Left renal cortex interstitium (tissue), 4 donors: ENCODE results near the gene TMPRSS13. TPM values are rescaled to one million over a fixed set of nuclear protein-coding genes. Genes with fewer than 3 reads are reported as not detected.

Source experiments
- DNase-seq, 4 donors: peaks; one replicate each; pipeline ENCODE4 v3.0.0-alpha.2; 2013; ENCODE audit warnings: low read depth in 4 of 4, low spot score in 2 of 4, missing footprints in 1 of 4
- polyA plus RNA-seq, 4 donors: library from polyadenylated mRNA; unstranded; fragments of 120-200 nt; gene quantifications; one replicate each; pipeline ENCODE4 v1.2.1, GENCODE V29; 2013; ENCODE audit not compliant: insufficient read length in 4 of 4

The TMPRSS13 gene
- polyA plus RNA-seq, 4 donors = 0.56 to 0.81 (median 0.74) TPM

DNA sequence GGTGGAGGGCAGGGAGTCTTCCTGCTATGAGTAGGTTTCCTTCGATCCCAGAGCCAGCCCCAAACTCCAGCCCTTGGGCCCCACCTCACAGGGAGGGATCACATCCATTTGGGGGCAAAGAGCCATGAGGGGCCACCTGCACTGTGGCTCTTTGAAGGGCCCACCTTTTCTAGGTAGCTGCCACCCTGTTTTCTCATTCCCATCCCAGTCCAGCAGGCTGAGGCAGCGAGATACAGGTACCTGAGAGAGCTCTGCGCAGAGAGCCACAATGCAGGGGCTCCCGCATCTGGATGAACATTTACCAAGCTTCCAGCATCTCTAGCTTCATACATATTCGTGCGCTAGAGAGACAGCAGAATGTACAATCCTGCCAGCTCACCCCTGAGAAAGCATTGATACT, 69.1 kb downstream of the TMPRSS13 start:
- DNase-seq = no peak

- no peak for DNase-seq
Measured at GRCh38 chr11:117859488-117860112, 69.6 kb downstream of the TMPRSS13 start.

- no peak for DNase-seq
Measured at GRCh38 chr11:117859061-117859460, 70.1 kb downstream of the TMPRSS13 start.

DNA sequence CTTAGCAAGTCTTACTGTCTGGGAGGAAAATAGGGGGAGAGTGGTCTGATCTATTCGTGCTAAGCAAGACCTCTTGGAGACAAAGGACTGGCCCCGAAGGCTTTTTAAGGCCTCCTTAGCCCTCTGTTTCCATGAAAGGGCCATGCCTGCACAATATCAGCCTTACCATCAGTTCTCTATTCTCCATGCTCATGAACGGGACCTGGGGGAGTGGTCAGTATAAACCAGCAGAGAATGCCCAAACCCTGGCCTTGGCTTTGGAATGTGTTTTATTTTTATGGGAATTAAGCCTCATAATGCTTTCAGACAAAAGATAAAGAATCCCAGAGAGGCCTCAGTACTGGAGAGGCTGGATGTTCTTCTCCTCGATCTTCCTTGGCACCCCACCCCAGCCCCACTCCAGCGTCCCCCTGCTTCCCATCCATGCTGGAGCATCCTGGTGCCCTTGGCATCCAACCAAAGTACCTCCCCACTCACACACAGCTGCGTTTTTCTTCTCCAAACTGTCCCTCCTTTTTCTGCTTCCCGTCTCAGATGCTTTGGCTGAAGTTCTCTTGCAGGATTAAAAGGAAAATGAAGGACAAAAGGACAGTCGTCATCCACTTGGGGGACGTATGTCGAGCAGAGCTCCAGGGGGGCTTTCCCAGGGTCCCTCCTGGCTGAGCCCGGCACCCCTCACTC, 71.3 kb downstream of the TMPRSS13 start:
- DNase-seq = no peak

GRCh38 chr11:117855912-117856651, 73.1 kb downstream of the TMPRSS13 start:
- DNase-seq = no peak

DNA sequence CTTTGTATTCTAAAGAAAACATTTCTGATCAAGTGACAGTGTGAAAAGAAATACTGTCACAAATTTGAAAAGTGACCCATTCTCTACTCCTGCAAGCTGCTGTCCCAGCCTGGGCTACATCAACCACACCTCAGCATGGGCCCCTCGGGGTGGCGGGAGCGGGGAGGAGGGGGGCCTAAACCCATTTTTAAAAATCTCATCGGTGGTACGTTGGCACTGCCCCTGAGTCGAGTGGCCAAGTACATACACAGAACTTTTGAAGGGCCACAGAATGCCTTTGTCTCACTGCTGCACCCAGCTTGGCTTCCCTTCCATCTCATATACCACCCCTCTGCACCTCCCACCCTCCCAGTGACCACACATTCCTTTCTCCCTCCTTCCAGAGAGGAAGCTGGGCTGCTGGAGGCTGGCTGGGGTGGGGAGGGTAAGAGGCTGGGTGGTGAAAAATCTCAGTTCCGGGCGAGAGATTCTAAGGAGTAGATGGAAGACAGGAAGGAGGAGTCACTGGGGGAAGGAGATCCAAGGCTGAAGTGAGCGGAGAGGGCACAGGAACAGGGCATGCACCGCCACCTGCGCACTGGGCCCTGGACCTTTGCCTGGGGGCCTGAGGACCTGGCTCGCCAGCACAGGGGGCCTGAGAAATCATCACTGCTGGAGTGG, 73.9 kb downstream of the TMPRSS13 start:
- DNase-seq = no peak

DNA sequence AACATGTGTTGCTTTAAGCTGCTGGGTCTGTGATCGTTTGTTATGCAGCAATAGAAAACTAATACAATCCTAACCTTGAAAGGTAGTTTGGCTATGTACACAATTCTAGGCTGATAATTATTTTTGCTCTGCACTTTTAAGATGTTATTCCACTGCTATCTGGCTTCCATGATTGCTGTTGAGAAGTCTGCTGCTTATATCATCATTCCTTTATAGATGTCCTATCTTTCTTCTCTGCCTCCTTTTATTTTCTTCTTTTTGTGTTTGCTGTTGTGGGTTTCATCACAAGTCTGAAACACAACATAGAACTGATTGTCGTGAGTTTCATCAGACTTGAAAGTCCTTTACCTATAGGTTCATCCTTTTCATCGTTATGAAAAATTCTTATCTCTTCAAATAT, 76.9 kb downstream of the TMPRSS13 start:
- DNase-seq = no peak

DNA sequence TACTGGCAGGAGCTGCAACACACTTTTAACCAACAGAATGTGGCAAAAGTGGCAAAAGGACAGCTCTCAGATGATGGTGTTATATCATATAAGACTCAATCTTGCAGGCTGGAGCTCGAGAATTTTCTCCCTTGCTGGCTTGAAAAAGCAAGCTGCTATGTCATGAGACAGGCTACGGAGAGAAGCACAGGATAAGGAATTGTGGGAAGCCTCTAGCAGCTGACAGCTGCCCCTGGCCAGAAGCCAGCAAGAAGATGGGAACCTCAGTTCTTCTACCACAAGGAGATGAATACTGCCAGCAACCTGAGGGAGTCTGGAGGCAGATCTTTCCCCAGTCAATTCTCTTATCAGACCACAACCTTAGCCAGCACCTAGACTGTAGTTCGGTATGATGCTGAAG, 77.3 kb downstream of the TMPRSS13 start:
- no peak for DNase-seq

GRCh38 chr11:117851106-117851505, 78.1 kb downstream of the TMPRSS13 start:
- no peak for DNase-seq

Other genes starting within 250 kb of the TMPRSS13 start
- gene DSCAML1, start 132.2 kb downstream of the TMPRSS13 start, polyA plus RNA-seq = 1 to 10 TPM; 1.3 to 4.0 (median 2.0) TPM
- 100 to 1,000 TPM; 486 to 549 (median 495) TPM for gene FXYD2, start 104.7 kb downstream of the TMPRSS13 start, polyA plus RNA-seq
- 100 to 1,000 TPM; 122 to 150 (median 143) TPM for gene FXYD6, start 52.7 kb downstream of the TMPRSS13 start, polyA plus RNA-seq
- 1 to 10 TPM; 2.2 to 3.1 (median 2.6) TPM for gene IL10RA, start 57.0 kb upstream of the TMPRSS13 start, polyA plus RNA-seq
- 10 to 100 TPM; 25.8 to 39.6 (median 32.0) TPM for gene TMPRSS4, start 147.7 kb upstream of the TMPRSS13 start, polyA plus RNA-seq
- under 1 TPM; 0.05 to 0.30 (median 0.12) TPM for gene SMIM35, start 157.6 kb upstream of the TMPRSS13 start, polyA plus RNA-seq
- 1 to 10 TPM; 1.0 to 1.9 (median 1.5) TPM for gene SCN4B, start 223.4 kb upstream of the TMPRSS13 start, polyA plus RNA-seq
- 1 to 10 TPM; 3.9 to 5.7 (median 4.7) TPM for gene SCN2B, start 247.2 kb upstream of the TMPRSS13 start, polyA plus RNA-seq